Endothelial cell of umbilical vein (primary cell): ENCODE data around the gene DIS3L2. TPM values are rescaled to one million over a fixed set of nuclear protein-coding genes. Genes with fewer than 3 reads are reported as not detected.

Experiments used
- BruUV-seq: library from RNA; stranded (reverse); fragments of 400-500 nt; replicated peaks from 2 replicates; lab custom pipeline; 2021; lab: Mats Ljungman, UMichigan
- CTCF ChIA-PET: fragments of 300-600, 350-600 bp; sonication (Branson Sonifier 250); formaldehyde crosslinking; loops from one replicate; lab custom pipeline; 2021; ENCODE audit warnings: antibody characterized with exemption, inconsistent platforms; lab: Charles Lee
- POLR2A ChIA-PET: fragments of 300-600, 350-600 bp; sonication (Branson Sonifier 250); formaldehyde crosslinking; loops from one replicate; lab custom pipeline; 2021; ENCODE audit warnings: antibody characterized with exemption, inconsistent platforms; lab: Charles Lee
- DNase-seq: peaks from one replicate; pipeline ENCODE4 v3.0.0-alpha.2; 2011; ENCODE audit warnings: low read depth, low spot score
- FAIRE-seq: peaks from 2 replicates; lab custom pipeline; 2011; peaks lifted over from hg19 to GRCh38; lab: Jason Lieb, UNC
- H2AFZ ChIP-seq: 2 replicates; pipeline ENCODE4 v1.6.0; 2012; ENCODE audit warnings: low read depth, low read length, control low read depth, inconsistent platforms
- H3K27ac ChIP-seq: 2 replicates; pipeline ENCODE4 v1.5.1; 2011; ENCODE audit warnings: low read depth, mild to moderate bottlenecking, control low read depth, low read length, moderate library complexity; ENCODE audit not compliant: insufficient read depth
- H3K27me3 ChIP-seq, 2 experiments: 2 replicates each; pipeline versions ENCODE4 v1.6.0 to v1.6.1; 2011; ENCODE audit warnings: low read length in 2 of 2, mixed read lengths in 1 of 2; ENCODE audit not compliant: control insufficient read depth in 2 of 2, insufficient read depth in 2 of 2
- H3K36me3 ChIP-seq, 2 experiments: 2 replicates in 1 of 2; 3 replicates in 1 of 2; pipeline ENCODE4 v1.5.1; 2011; ENCODE audit warnings: low read length in 2 of 2, mild to moderate bottlenecking in 1 of 2, moderate library complexity in 1 of 2; ENCODE audit not compliant: control insufficient read depth in 2 of 2, insufficient read depth in 2 of 2; ENCODE audit errors: extremely low read depth in 1 of 2
- H3K4me1 ChIP-seq: 3 replicates; pipeline ENCODE4 v1.5.1; 2011; ENCODE audit warnings: mild to moderate bottlenecking, low read length; ENCODE audit not compliant: control insufficient read depth, insufficient read depth; ENCODE audit errors: extremely low read depth
- H3K4me2 ChIP-seq: 2 replicates; pipeline ENCODE4 v1.6.1; 2011; ENCODE audit warnings: low read length, control low read depth, mixed read lengths; ENCODE audit not compliant: insufficient read depth
- H3K4me3 ChIP-seq, 3 experiments: fragments of 200-600 bp in 1 of 3; sonication (generic), shearing (Covaris generic) in 1 of 3; replicated peaks in 1 of 3; 2 replicates each; pipeline ENCODE4 v1.5.1; 2011 to 2016; ENCODE audit warnings: control low read depth in 3 of 3, low read length in 3 of 3, mild to moderate bottlenecking in 2 of 3, inconsistent platforms in 1 of 3, low read depth in 1 of 3, moderate library complexity in 1 of 3; ENCODE audit not compliant: insufficient read depth in 1 of 3
- H3K79me2 ChIP-seq: 2 replicates; pipeline ENCODE4 v1.6.0; 2012; ENCODE audit warnings: low read length, inconsistent platforms; ENCODE audit not compliant: control insufficient read depth, insufficient read depth
- H3K9ac ChIP-seq: replicated peaks from 2 replicates; pipeline ENCODE3; 2011; ENCODE audit warnings: low read length, control low read depth; ENCODE audit not compliant: insufficient read depth; ENCODE audit errors: extremely low read depth
- H3K9me1 ChIP-seq: replicated peaks from 3 replicates; pipeline ENCODE4 v1.6.0; 2011; ENCODE audit warnings: mild to moderate bottlenecking, low read length; ENCODE audit not compliant: control insufficient read depth, insufficient read depth; ENCODE audit errors: extremely low read depth
- H3K9me3 ChIP-seq: replicated peaks from 2 replicates; pipeline ENCODE4 v1.5.1; 2012; ENCODE audit warnings: low read length, inconsistent platforms; ENCODE audit not compliant: control insufficient read depth, insufficient read depth
- H4K20me1 ChIP-seq: replicated peaks from 2 replicates; pipeline ENCODE3; 2011; ENCODE audit warnings: mild to moderate bottlenecking, low read length; ENCODE audit not compliant: control insufficient read depth, insufficient read depth; ENCODE audit errors: extremely low read depth
- CTCF ChIP-seq, 2 donors: IDR thresholded peaks; 1 replicate in 1 of 2; 2 replicates in 1 of 2; pipeline ENCODE4 v1.5.1; 2011; ENCODE audit warnings: low read length in 2 of 2, mild to moderate bottlenecking in 2 of 2, moderate library complexity in 2 of 2, control low read depth in 1 of 2, inconsistent platforms in 1 of 2, low read depth in 1 of 2; ENCODE audit not compliant: insufficient read depth in 1 of 2; ENCODE audit errors: extremely low read depth in 1 of 2
- EZH2 ChIP-seq: IDR thresholded peaks from 2 replicates; pipeline ENCODE4 v1.6.1; 2012; ENCODE audit warnings: borderline replicate concordance, low read depth, mild to moderate bottlenecking, moderate library complexity, low read length, inconsistent platforms; ENCODE audit not compliant: severe bottlenecking
- FOS ChIP-seq: IDR thresholded peaks from 2 replicates; pipeline ENCODE4 v1.6.1; 2011; ENCODE audit warnings: mild to moderate bottlenecking, low read length, moderate library complexity, borderline replicate concordance; ENCODE audit not compliant: insufficient read depth
- GATA2 ChIP-seq: IDR thresholded peaks from 2 replicates; pipeline ENCODE4 v1.7.0; 2011; ENCODE audit warnings: low read depth, mild to moderate bottlenecking, moderate library complexity, mixed read lengths, low read length; ENCODE audit not compliant: insufficient read length, insufficient read depth
- JUN ChIP-seq: IDR thresholded peaks from 2 replicates; pipeline ENCODE4 v1.6.1; 2011; ENCODE audit warnings: borderline replicate concordance, low read depth; ENCODE audit not compliant: insufficient read length, insufficient read depth
- MAX ChIP-seq: IDR thresholded peaks from 2 replicates; pipeline ENCODE4 v1.6.1; 2011; ENCODE audit not compliant: insufficient read depth, insufficient read length
- MYC ChIP-seq: IDR thresholded peaks from one replicate; pipeline ENCODE4 v1.6.1; 2011; ENCODE audit warnings: mild to moderate bottlenecking, low read depth, low read length
- POLR2A ChIP-seq: IDR thresholded peaks from 2 replicates; pipeline ENCODE4 v1.6.1; 2012; ENCODE audit warnings: low read depth, mild to moderate bottlenecking, control low read depth, low read length
- POLR2AphosphoS5 ChIP-seq: IDR thresholded peaks from 2 replicates; pipeline ENCODE4 v1.6.1; 2012; ENCODE audit warnings: low read depth, mild to moderate bottlenecking, control low read depth, low read length, moderate library complexity; ENCODE audit not compliant: insufficient read depth
- dilution Hi-C: fragments of 300-500 bp; cut with MboI; formaldehyde crosslinking; loops from one replicate; pipeline ENCODE4 v1.15.0; 2019; ENCODE audit warnings: low sequenced_read_pairs; ENCODE audit not compliant: extremely low pct_ligation_motif_present
- intact Hi-C: fragments of 100-400 bp; cut with micrococcal nuclease; formaldehyde crosslinking; loops from one replicate; pipeline ENCODE4 v1.10.0; 2022
- polyA plus RNA-seq, 4 experiments: library from polyadenylated mRNA; depleted of rRNA in 3 of 4; stranded (reverse) in 3 of 4; unstranded in 1 of 4; fragments of >200 nt; gene quantifications; 2 replicates each; pipeline versions ENCODE4 v1.2.1 to v1.2.3, GENCODE V29; 2011 to 2012; ENCODE audit warnings: missing spikeins in 1 of 4
- total RNA-seq: library from RNA; stranded (reverse); gene quantifications from 2 replicates; pipeline ENCODE4 v1.2.3, GENCODE V29; 2021

DIS3L2 gene
- total and polyA plus RNA-seq, 2 donors (not counting 3 experiments of a cell fraction or from before 2014, with no cell fraction given), result 14.6 to 31.2 TPM

GRCh38 chr2:232133078-232133477 lies 171.6 kb downstream of the DIS3L2 start:
- Histone ChIP-seq H3K79me2 (no peaks in the 10 kb centered on the region), H3K4me2 (no peak overlapping the region), H3K9ac (no peak overlapping the region), H3K9me3 (no peaks in the 10 kb centered on the region), H3K9me1 (no peaks in the 10 kb centered on the region), H3K4me3 (no peak overlapping the region), H3K27me3 (no peaks in the 10 kb centered on the region), H3K27ac (no peak overlapping the region), H2AFZ (no peak overlapping the region), H3K4me1 (peaks cover 11% of the 10 kb centered on the region), H3K36me3 (peaks cover 0 to 3% of the 10 kb centered on the region in 2 experiments), H4K20me1 (no peaks in the 10 kb centered on the region)
- ChIA-PET POLR2A (no interaction called here), CTCF (no interaction called here)
- no peak for DNase-seq
- no TSS peak for BruUV-seq
- dilution Hi-C loops, result no loop called here
- intact Hi-C loops, result no loop called here
- TF ChIP-seq CTCF (IDR thresholded peaks at IDR 0.05; ENCODE audit: extremely low read depth in 1 of 2, insufficient read depth in 1 of 2, low read depth in 1 of 2, low read length in 2 of 2) (peak in 1 of 2 donors; percentile 29), JUN (no peak)
- FAIRE-seq, result no peak

GRCh38 chr2:232134939-232135338 lies 173.4 kb downstream of the DIS3L2 start:
- no peak overlapping the region for H3K9ac ChIP-seq
- dilution Hi-C loops, result no loop called here
- H3K27me3 ChIP-seq, result no peaks in the 10 kb centered on the region
- H3K4me3 ChIP-seq, result no peak overlapping the region
- no peaks in the 10 kb centered on the region for H3K9me1 ChIP-seq
- FAIRE-seq (no peak), DNase-seq (no peak)
- H2AFZ ChIP-seq, result no peak overlapping the region
- intact Hi-C loops, result no loop called here
- H3K4me2 ChIP-seq, result no peak overlapping the region
- H3K27ac ChIP-seq, result no peak overlapping the region
- CTCF ChIA-PET, result interaction anchor here (1.2 to 8.9 kb wide), 2 partner anchors 15 to 209 kb away, joined by 3 to 149 read pairs; partner anchors contain the start of gene NPPC
- H3K79me2 ChIP-seq, result no peaks in the 10 kb centered on the region
- peaks cover 3% of the 10 kb centered on the region for H4K20me1 ChIP-seq
- BruUV-seq, result no TSS peak
- H3K4me1 ChIP-seq, result peaks cover 14% of the 10 kb centered on the region
- H3K9me3 ChIP-seq, result no peaks in the 10 kb centered on the region
- TF ChIP-seq MAX, result no peak
- TF ChIP-seq FOS, result no peak
- TF ChIP-seq CTCF (IDR thresholded peaks at IDR 0.05; ENCODE audit: extremely low read depth in 1 of 2, insufficient read depth in 1 of 2, low read depth in 1 of 2, low read length in 2 of 2), result no peak
- no peak for TF ChIP-seq JUN
- no peak for TF ChIP-seq POLR2A
- TF ChIP-seq POLR2AphosphoS5, result no peak
- TF ChIP-seq EZH2, result no peak
- TF ChIP-seq MYC, result no peak
- TF ChIP-seq GATA2, result no peak
- POLR2A ChIA-PET, result no interaction called here
- H3K36me3 ChIP-seq, result peaks cover 0 to 3% of the 10 kb centered on the region in 2 experiments
